ENCODE results near the gene SLC9A9. TPM values are rescaled to one million over a fixed set of nuclear protein-coding genes. Genes with fewer than 3 reads are reported as not detected.

Gene SLC9A9
- total RNA-seq, 1 experiment from 2014 or later: 0.20 TPM

GRCh38 chr3:143559296-143559695, 289.0 kb downstream of the SLC9A9 start:
- H3K27me3 ChIP-seq: no peaks in the 10 kb centered on the region
- H3K36me3 ChIP-seq: no peaks in the 10 kb centered on the region
- no peak overlapping the region for H3K4me3 ChIP-seq
- H3K9me3 ChIP-seq: peaks cover 2% of the 10 kb centered on the region
- no peak for DNase-seq

DNA sequence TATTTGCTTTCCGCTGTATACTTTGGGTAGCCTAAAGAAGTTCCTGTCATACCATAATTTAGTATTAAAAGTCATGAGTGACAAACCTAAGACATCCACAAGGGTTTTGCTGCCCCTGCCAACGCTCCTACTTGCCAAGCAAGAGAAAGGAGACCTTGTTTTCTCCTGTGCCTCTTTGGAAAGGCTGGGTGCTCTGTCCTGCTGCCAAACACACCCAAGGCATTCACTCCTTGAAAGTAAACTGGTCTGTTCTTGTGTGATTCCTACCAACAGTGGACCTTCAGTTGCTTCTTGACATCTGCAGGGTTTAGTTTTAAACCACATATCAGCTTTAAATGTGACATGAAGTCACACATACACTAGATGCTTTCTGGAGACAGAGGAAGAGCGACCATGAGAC, 295.4 kb downstream of the SLC9A9 start:
- no peak for DNase-seq
- peaks cover 2% of the 10 kb centered on the region for H3K9me3 ChIP-seq
- no peaks in the 10 kb centered on the region for H3K36me3 ChIP-seq
- H3K4me3 ChIP-seq: no peak overlapping the region
- H3K27me3 ChIP-seq: no peaks in the 10 kb centered on the region

GRCh38 chr3:143551761-143552160, 296.5 kb downstream of the SLC9A9 start:
- H3K36me3 ChIP-seq: no peaks in the 10 kb centered on the region
- no peaks in the 10 kb centered on the region for H3K27me3 ChIP-seq
- no peak for DNase-seq
- H3K9me3 ChIP-seq: no peaks in the 10 kb centered on the region
- no peak overlapping the region for H3K4me3 ChIP-seq

- no peaks in the 10 kb centered on the region for H3K27me3 ChIP-seq
- H3K4me3 ChIP-seq: no peak overlapping the region
- no peak for DNase-seq
- H3K36me3 ChIP-seq: no peaks in the 10 kb centered on the region
- no peaks in the 10 kb centered on the region for H3K9me3 ChIP-seq
These were observed 299.3 kb downstream of the SLC9A9 start for GRCh38 chr3:143548861-143549497.

- no peaks in the 10 kb centered on the region for H3K27me3 ChIP-seq
- no peak for DNase-seq
- H3K36me3 ChIP-seq: no peaks in the 10 kb centered on the region
- no peaks in the 10 kb centered on the region for H3K9me3 ChIP-seq
- H3K4me3 ChIP-seq: no peak overlapping the region
These were observed 299.9 kb downstream of the SLC9A9 start for GRCh38 chr3:143548393-143548792.

- no peaks in the 10 kb centered on the region for H3K27me3 ChIP-seq
- H3K9me3 ChIP-seq: no peaks in the 10 kb centered on the region
- no peaks in the 10 kb centered on the region for H3K36me3 ChIP-seq
- DNase-seq: no peak
- H3K4me3 ChIP-seq: no peak overlapping the region
These were observed 309.7 kb downstream of the SLC9A9 start for GRCh38 chr3:143538577-143538981.

DNA sequence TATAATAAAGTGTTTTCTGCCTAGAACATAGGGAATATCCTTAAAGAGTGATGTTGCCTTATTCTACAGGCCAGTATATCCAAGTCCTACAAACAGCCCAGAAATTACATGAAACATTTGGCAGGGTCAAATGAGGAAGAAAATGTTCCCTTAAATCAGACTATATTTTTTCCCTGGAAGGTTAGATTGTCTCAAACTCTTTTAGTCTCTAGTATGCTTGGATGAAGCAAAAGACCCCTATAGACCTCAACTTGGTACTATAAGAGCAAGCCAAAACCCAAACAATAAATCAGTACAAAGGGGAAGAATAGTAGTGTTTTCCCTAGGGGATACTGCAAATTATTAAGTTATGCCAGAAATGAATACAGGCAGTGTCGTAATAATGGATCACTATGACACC, 310.2 kb downstream of the SLC9A9 start:
- H3K36me3 ChIP-seq: no peaks in the 10 kb centered on the region
- H3K27me3 ChIP-seq: no peaks in the 10 kb centered on the region
- DNase-seq: no peak
- H3K4me3 ChIP-seq: no peak overlapping the region
- no peaks in the 10 kb centered on the region for H3K9me3 ChIP-seq

DNA sequence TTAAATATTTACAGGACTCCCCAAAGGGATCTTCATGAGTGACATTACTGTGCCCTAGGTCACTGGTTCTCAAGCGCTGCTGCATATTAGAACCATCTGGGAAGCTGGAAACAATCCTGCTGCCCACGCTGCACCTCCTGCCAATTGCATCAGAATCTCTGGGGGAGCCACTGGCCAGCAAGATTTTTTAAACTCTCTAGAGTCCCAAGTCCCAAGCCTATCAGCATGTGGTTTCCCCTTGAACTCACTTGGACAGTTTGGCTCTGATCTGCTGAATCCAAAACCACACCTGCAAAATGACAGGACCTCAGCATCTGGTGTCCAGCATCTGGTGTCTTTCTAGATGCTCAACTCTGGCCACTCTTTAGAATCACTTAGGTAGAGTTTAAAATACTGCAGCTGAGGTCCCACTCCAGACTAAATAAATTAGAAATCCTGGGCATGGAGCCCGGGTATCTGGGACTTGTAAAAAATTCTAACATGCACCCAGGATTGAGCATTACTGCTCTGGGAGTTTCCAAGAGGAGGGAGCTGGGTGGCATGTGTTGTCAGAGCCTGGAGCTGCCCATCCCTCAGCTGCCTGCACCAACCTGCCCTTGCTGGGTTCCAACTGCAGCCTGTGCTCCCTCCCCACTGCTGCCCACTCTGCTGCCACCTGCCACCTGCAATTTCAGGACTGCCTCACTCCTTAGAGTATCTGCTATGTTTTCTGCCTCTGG, 311.3 kb downstream of the SLC9A9 start:
- DNase-seq: peak; percentile 73
- no peaks in the 10 kb centered on the region for H3K36me3 ChIP-seq
- H3K4me3 ChIP-seq: no peak overlapping the region
- H3K27me3 ChIP-seq: no peaks in the 10 kb centered on the region
- no peaks in the 10 kb centered on the region for H3K9me3 ChIP-seq

GRCh38 chr3:143535994-143536784, 312.1 kb downstream of the SLC9A9 start:
- Histone ChIP-seq H3K27me3 (no peaks in the 10 kb centered on the region), H3K9me3 (no peaks in the 10 kb centered on the region), H3K36me3 (no peaks in the 10 kb centered on the region), H3K4me3 (no peak overlapping the region)
- DNase-seq: no peak

DNA sequence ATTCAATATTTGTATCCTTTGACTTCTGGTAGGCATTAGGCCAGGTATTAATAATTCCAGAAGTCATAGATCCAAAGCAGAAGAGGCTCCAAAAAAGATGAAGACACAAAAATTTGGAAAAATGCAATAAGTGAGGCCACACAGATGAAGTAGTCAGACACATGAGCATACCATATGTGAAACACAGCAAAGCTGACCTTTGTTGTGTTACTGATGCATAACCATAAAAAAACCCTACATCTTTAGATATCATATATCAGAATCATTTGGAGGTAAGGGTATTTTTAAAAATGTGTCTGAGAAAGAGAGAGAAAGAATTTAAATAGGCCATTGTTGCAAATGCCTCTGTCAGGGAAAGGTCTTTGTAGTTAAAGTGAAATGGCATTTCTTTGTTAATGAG, 314.9 kb downstream of the SLC9A9 start:
- Histone ChIP-seq H3K9me3 (no peaks in the 10 kb centered on the region), H3K27me3 (no peaks in the 10 kb centered on the region), H3K36me3 (no peaks in the 10 kb centered on the region), H3K4me3 (no peak overlapping the region)
- DNase-seq: no peak

- Histone ChIP-seq H3K4me3 (no peak overlapping the region), H3K9me3 (0 out of 2 replicates have a peak, but pooled peaks cover under 1% of the 10 kb centered on the region), H3K27me3 (no peaks in the 10 kb centered on the region), H3K36me3 (no peaks in the 10 kb centered on the region)
- no peak for DNase-seq
These were observed 316.2 kb downstream of the SLC9A9 start for GRCh38 chr3:143532091-143532490.

- 0 out of 2 replicates have a peak, but pooled peaks cover 2% of the 10 kb centered on the region for H3K9me3 ChIP-seq
- H3K36me3 ChIP-seq: no peaks in the 10 kb centered on the region
- DNase-seq: no peak
- no peaks in the 10 kb centered on the region for H3K27me3 ChIP-seq
- no peak overlapping the region for H3K4me3 ChIP-seq
These were observed 317.2 kb downstream of the SLC9A9 start for GRCh38 chr3:143531101-143531500.

DNA sequence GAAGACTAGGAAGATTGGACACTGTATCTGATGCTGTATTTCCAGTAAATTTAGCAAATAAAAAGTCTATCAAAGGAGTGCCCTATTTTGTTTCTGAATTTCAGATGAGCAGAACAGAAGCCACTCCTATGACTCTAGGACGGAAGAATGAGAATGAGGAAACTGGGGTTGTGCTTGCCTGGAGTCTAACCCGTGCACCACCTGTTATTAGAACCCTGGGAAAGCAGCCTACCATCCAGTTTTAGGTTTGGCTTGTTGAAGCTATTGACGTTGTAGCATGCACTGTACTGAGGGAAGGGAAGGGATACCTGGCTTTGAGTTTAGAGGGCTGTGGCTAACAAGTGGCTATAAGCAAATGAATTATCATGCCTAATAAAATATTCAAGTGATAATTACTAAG, 318.5 kb downstream of the SLC9A9 start:
- Histone ChIP-seq H3K4me3 (no peak overlapping the region), H3K27me3 (no peaks in the 10 kb centered on the region), H3K9me3 (0 out of 2 replicates have a peak, but pooled peaks cover 2% of the 10 kb centered on the region), H3K36me3 (no peaks in the 10 kb centered on the region)
- no peak for DNase-seq

GRCh38 chr3:143529018-143529478, 319.2 kb downstream of the SLC9A9 start:
- DNase-seq: peak; percentile 8
- Histone ChIP-seq H3K9me3 (peaks cover 4% of the 10 kb centered on the region), H3K4me3 (no peak overlapping the region), H3K27me3 (no peaks in the 10 kb centered on the region), H3K36me3 (no peaks in the 10 kb centered on the region)

- no peak for DNase-seq
- Histone ChIP-seq H3K27me3 (no peaks in the 10 kb centered on the region), H3K9me3 (peaks cover 4% of the 10 kb centered on the region), H3K36me3 (no peaks in the 10 kb centered on the region), H3K4me3 (no peak overlapping the region)
These were observed 322.2 kb downstream of the SLC9A9 start for GRCh38 chr3:143526011-143526545.

DNA sequence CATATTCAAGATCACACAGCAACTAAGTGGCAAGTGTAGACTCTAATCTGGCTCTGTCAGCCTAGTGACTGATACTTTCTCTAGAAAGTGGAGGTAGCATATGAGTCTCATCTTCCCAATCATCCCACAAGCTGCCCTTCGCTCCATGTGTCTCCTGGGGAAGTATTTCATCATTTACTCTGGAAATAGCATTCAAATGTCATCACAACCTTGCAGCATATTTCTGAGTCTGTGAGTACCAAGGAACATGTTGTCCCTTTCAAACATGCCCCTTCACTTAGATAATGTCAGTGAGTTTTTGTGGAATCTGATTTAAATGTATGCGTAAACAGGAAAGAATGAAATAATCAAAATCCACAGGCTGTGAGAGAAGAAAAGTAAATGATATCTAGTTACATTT, 322.9 kb downstream of the SLC9A9 start:
- H3K36me3 ChIP-seq: no peaks in the 10 kb centered on the region
- H3K9me3 ChIP-seq: peaks cover 4% of the 10 kb centered on the region
- DNase-seq: no peak
- no peak overlapping the region for H3K4me3 ChIP-seq
- no peaks in the 10 kb centered on the region for H3K27me3 ChIP-seq

DNA sequence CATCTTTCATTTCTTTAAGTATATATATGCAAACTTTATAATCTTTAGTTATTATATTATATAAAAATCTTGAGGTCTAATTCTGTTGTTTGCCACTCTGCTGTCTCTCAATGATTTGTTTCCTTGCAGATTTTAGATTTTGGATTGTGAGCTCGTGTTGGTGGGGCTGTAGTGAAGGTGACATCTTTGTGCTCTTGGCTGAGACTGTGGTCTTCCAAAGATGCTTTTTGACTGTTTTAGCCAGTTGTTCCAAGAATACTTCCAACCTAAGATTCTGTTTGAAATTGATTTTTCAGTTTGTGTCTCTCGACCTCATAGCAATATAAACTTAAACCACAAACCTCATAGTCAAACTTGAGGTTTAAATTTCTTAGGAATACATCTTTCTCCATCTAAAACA, 326.5 kb downstream of the SLC9A9 start:
- Histone ChIP-seq H3K27me3 (no peaks in the 10 kb centered on the region), H3K9me3 (peaks cover 3% of the 10 kb centered on the region), H3K36me3 (no peaks in the 10 kb centered on the region), H3K4me3 (no peak overlapping the region)
- DNase-seq: no peak

Measured in MG63 (cell line).